ENCODE data around the gene TTF1. TPM values are rescaled to one million over a fixed set of nuclear protein-coding genes. Genes with fewer than 3 reads are reported as not detected.

TTF1 gene
- total and polyA plus RNA-seq, 2 of the 13 experiments (the other 11 are each of a cell fraction or from before 2014, with no cell fraction given): 3.4 to 9.8 TPM

GRCh38 chr9:132406554-132407122 is at the start of gene TTF1 (continued):
- no peak for TF ChIP-seq ZNF891 (CRISPR knock-in tag; IDR thresholded peaks at IDR 0.05)
- TF ChIP-seq EP300 (IDR thresholded peaks at IDR 0.05; ENCODE audit: low read depth in 2 of 2, low read length in 2 of 2): no peak
- no peak for TF ChIP-seq EP300 (CRISPR knock-in tag; IDR thresholded peaks at IDR 0.05; ENCODE audit: borderline replicate concordance)
- no peak for TF ChIP-seq AGO2 (optimal IDR thresholded peaks at IDR 0.05; ENCODE audit: low read depth, low read length)
- no peak for TF ChIP-seq KAT2B (IDR thresholded peaks at IDR 0.05; ENCODE audit: borderline replicate concordance, low read depth, low read length)
- no peak for TF ChIP-seq ZNF280B (CRISPR knock-in tag; IDR thresholded peaks at IDR 0.05; ENCODE audit: borderline replicate concordance)
- TF ChIP-seq NFE2L2 (IDR thresholded peaks at IDR 0.05; ENCODE audit: low read length): no peak
- TF ChIP-seq ZNF30 (CRISPR knock-in tag; IDR thresholded peaks at IDR 0.05): no peak
- no peak for TF ChIP-seq SP5 (CRISPR knock-in tag; IDR thresholded peaks at IDR 0.05; ENCODE audit: borderline replicate concordance, low read depth)
- no peak for TF ChIP-seq DR1 (CRISPR knock-in tag; IDR thresholded peaks at IDR 0.05)
- TF ChIP-seq NAIF1 (CRISPR knock-in tag; IDR thresholded peaks at IDR 0.05; ENCODE audit: borderline replicate concordance): no peak
- no peak for TF ChIP-seq HMGA1 (CRISPR knock-in tag; conservative IDR thresholded peaks at IDR 0.05)
- TF ChIP-seq ZNF362 (CRISPR knock-in tag; IDR thresholded peaks at IDR 0.05; ENCODE audit: borderline replicate concordance): peak; percentile 70; the same call in 1 of the 2 replicates
- TF ChIP-seq SIX1 (CRISPR knock-in tag; IDR thresholded peaks at IDR 0.05; ENCODE audit: borderline replicate concordance): no peak
- no peak for TF ChIP-seq IRX3 (CRISPR knock-in tag; IDR thresholded peaks at IDR 0.05; ENCODE audit: borderline replicate concordance, low read depth)
- TF ChIP-seq ZNF414 (CRISPR knock-in tag; IDR thresholded peaks at IDR 0.05): no peak
- no peak for TF ChIP-seq ONECUT2 (CRISPR knock-in tag; IDR thresholded peaks at IDR 0.05)
- TF ChIP-seq SIN3A (IDR thresholded peaks at IDR 0.05; ENCODE audit: borderline replicate concordance, low read depth, low read length): peak; percentile 99
- no peak for TF ChIP-seq CENPX (CRISPR knock-in tag; IDR thresholded peaks at IDR 0.05)
- TF ChIP-seq ZNF350 (CRISPR knock-in tag; IDR thresholded peaks at IDR 0.05; ENCODE audit: borderline replicate concordance, low read depth): peak; percentile 68; the same call in 1 of the 2 replicates
- TF ChIP-seq DPF2 (CRISPR knock-in tag; IDR thresholded peaks at IDR 0.05; ENCODE audit: borderline replicate concordance, low read depth): no peak
- no peak for TF ChIP-seq SSRP1 (CRISPR knock-in tag; IDR thresholded peaks at IDR 0.05)
- no peak for TF ChIP-seq ZSCAN20 (CRISPR knock-in tag; IDR thresholded peaks at IDR 0.05; ENCODE audit: borderline replicate concordance)
- peak; percentile 54; the same call in 1 of the 2 replicates for TF ChIP-seq HOXA3 (CRISPR knock-in tag; IDR thresholded peaks at IDR 0.05)
- TF ChIP-seq NFKBIZ (CRISPR knock-in tag; IDR thresholded peaks at IDR 0.05): no peak
- no peak for TF ChIP-seq CEBPG (CRISPR knock-in tag; IDR thresholded peaks at IDR 0.05)
- no peak for TF ChIP-seq SMYD3 (CRISPR knock-in tag; IDR thresholded peaks at IDR 0.05)
- TF ChIP-seq MEF2D (CRISPR knock-in tag; IDR thresholded peaks at IDR 0.05): no peak
- TF ChIP-seq ZNF660 (CRISPR knock-in tag; IDR thresholded peaks at IDR 0.05; ENCODE audit: borderline replicate concordance, low read depth): no peak
- TF ChIP-seq ZNF589 (CRISPR knock-in tag; conservative IDR thresholded peaks at IDR 0.05): no peak
- TF ChIP-seq ZMAT3 (CRISPR knock-in tag; conservative IDR thresholded peaks at IDR 0.05): no peak

Data from HepG2 (cell line).